NCI-H2227 (cell line): ENCODE data around the gene ZNF391.
"Not testable (repeated sequence)": the region's sequence is repeated elsewhere in the genome, so short reads cannot be mapped to it uniquely, and the experiment has no call there.

Experiments
- DNase-seq: peaks from one replicate; lab custom pipeline; 2025; ENCODE audit not compliant: unreplicated experiment; lab: John Stamatoyannopoulos, UW

The ZNF391 gene

GRCh38 chr6:27422651-27423332 lies 34.2 kb downstream of the ZNF391 start:
- peak; percentile 81 for DNase-seq

GRCh38 chr6:27424851-27425250 lies 36.3 kb downstream of the ZNF391 start:
- DNase-seq: not testable (repeated sequence)

- DNase-seq: no peak
These were observed 37.6 kb downstream of the ZNF391 start for GRCh38 chr6:27426045-27426620.

- no peak for DNase-seq
These were observed 39.9 kb downstream of the ZNF391 start for GRCh38 chr6:27428502-27428901.

- DNase-seq: no peak
These were observed 40.4 kb downstream of the ZNF391 start for GRCh38 chr6:27428966-27429365.

GRCh38 chr6:27433714-27434113 lies 45.2 kb downstream of the ZNF391 start:
- no peak for DNase-seq

- no peak for DNase-seq
These were observed 50.8 kb downstream of the ZNF391 start for GRCh38 chr6:27439371-27439770.

GRCh38 chr6:27441001-27441400 lies 52.4 kb downstream of the ZNF391 start:
- DNase-seq: no peak

GRCh38 chr6:27442932-27443331 lies 54.4 kb downstream of the ZNF391 start:
- DNase-seq: no peak

GRCh38 chr6:27448456-27448855 lies 59.9 kb downstream of the ZNF391 start:
- no peak for DNase-seq

GRCh38 chr6:27451660-27452390 lies 63.3 kb downstream of the ZNF391 start:
- DNase-seq: no peak

GRCh38 chr6:27452496-27452897 lies 63.9 kb downstream of the ZNF391 start:
- DNase-seq: no peak
